ENCODE results near the gene PRPSAP1. TPM values are rescaled to one million over a fixed set of nuclear protein-coding genes. Genes with fewer than 3 reads are reported as not detected.

PRPSAP1 gene
- total RNA-seq, 2 donors from 2014 or later: 19.4 to 22.1 TPM

GRCh38 chr17:76337413-76337777 lies 16.3 kb downstream of the PRPSAP1 start:
- peak overlapping the region; percentile 29 for H3K27ac Mint-ChIP-seq
- no peak overlapping the region for H3K4me3 Mint-ChIP-seq
- H3K36me3 Mint-ChIP-seq (ENCODE audit: low read depth): no peaks in the 10 kb centered on the region
- H3K9me3 ChIP-seq (ENCODE audit: control insufficient read depth, low read length, poor library complexity, severe bottlenecking): no peaks in the 10 kb centered on the region
- DNase-seq (no peak), ATAC-seq (no peak)
- H3K4me1 Mint-ChIP-seq: peaks cover 14% of the 10 kb centered on the region
- H3K27me3 Mint-ChIP-seq: no peaks in the 10 kb centered on the region

GRCh38 chr17:76336756-76337412 lies 16.8 kb downstream of the PRPSAP1 start:
- H3K4me1 Mint-ChIP-seq: peaks cover 11% of the 10 kb centered on the region

GRCh38 chr17:76335716-76336381 lies 17.9 kb downstream of the PRPSAP1 start:
- Mint-ChIP-seq H3K4me3 (no peak overlapping the region), H3K27ac (no peak overlapping the region), H3K36me3 (ENCODE audit: low read depth) (no peaks in the 10 kb centered on the region), H3K4me1 (peaks cover 13% of the 10 kb centered on the region), H3K27me3 (no peaks in the 10 kb centered on the region)
- ATAC-seq (no peak), DNase-seq (no peak)
- no peaks in the 10 kb centered on the region for H3K9me3 ChIP-seq (ENCODE audit: control insufficient read depth, low read length, poor library complexity, severe bottlenecking)

More at GRCh38 chr17:76336756-76337412, 16.8 kb downstream of the PRPSAP1 start:
- Mint-ChIP-seq H3K4me3 (no peak overlapping the region), H3K27me3 (no peaks in the 10 kb centered on the region), H3K27ac (peak overlapping the region; percentile 29), H3K36me3 (ENCODE audit: low read depth) (no peaks in the 10 kb centered on the region)
- DNase-seq: no peak
- no peaks in the 10 kb centered on the region for H3K9me3 ChIP-seq (ENCODE audit: control insufficient read depth, low read length, poor library complexity, severe bottlenecking)
- no peak for ATAC-seq

- no peak for DNase-seq
- no peak for ATAC-seq
- Mint-ChIP-seq H3K4me1 (peaks cover 9% of the 10 kb centered on the region), H3K4me3 (no peak overlapping the region), H3K27ac (no peak overlapping the region), H3K36me3 (ENCODE audit: low read depth) (no peaks in the 10 kb centered on the region), H3K27me3 (no peaks in the 10 kb centered on the region)
- H3K9me3 ChIP-seq (ENCODE audit: control insufficient read depth, low read length, poor library complexity, severe bottlenecking): no peaks in the 10 kb centered on the region
Observed at GRCh38 chr17:76333673-76334505, 19.8 kb downstream of the PRPSAP1 start.

GRCh38 chr17:76331083-76331482 lies 22.6 kb downstream of the PRPSAP1 start:
- Mint-ChIP-seq H3K36me3 (ENCODE audit: low read depth) (peaks cover 1% of the 10 kb centered on the region), H3K27me3 (no peaks in the 10 kb centered on the region), H3K27ac (no peak overlapping the region), H3K4me3 (no peak overlapping the region), H3K4me1 (peaks cover 10% of the 10 kb centered on the region)
- no peak for DNase-seq
- H3K9me3 ChIP-seq (ENCODE audit: control insufficient read depth, low read length, poor library complexity, severe bottlenecking): no peaks in the 10 kb centered on the region
- no peak for ATAC-seq

- H3K36me3 Mint-ChIP-seq (ENCODE audit: low read depth): peaks cover 3% of the 10 kb centered on the region
- H3K27me3 Mint-ChIP-seq: no peaks in the 10 kb centered on the region
- no peak overlapping the region for H3K27ac Mint-ChIP-seq
- H3K4me3 Mint-ChIP-seq: no peak overlapping the region
- ATAC-seq (no peak), DNase-seq (no peak)
- H3K4me1 Mint-ChIP-seq: peaks cover 11% of the 10 kb centered on the region
- H3K9me3 ChIP-seq (ENCODE audit: control insufficient read depth, low read length, poor library complexity, severe bottlenecking): no peaks in the 10 kb centered on the region
Observed at GRCh38 chr17:76329664-76330063, 24.1 kb downstream of the PRPSAP1 start.

- ATAC-seq: no peak
- H3K27ac Mint-ChIP-seq: no peak overlapping the region
- no peak for DNase-seq
- no peak overlapping the region for H3K4me3 Mint-ChIP-seq
- H3K27me3 Mint-ChIP-seq: no peaks in the 10 kb centered on the region
- H3K4me1 Mint-ChIP-seq: peaks cover 11% of the 10 kb centered on the region
- no peaks in the 10 kb centered on the region for H3K9me3 ChIP-seq (ENCODE audit: control insufficient read depth, low read length, poor library complexity, severe bottlenecking)
- H3K36me3 Mint-ChIP-seq (ENCODE audit: low read depth): peaks cover 3% of the 10 kb centered on the region
Observed at GRCh38 chr17:76327696-76328095, 26.0 kb downstream of the PRPSAP1 start.

GRCh38 chr17:76326306-76326705 lies 27.4 kb downstream of the PRPSAP1 start:
- ATAC-seq (no peak), DNase-seq (no peak)
- H3K4me3 Mint-ChIP-seq: no peak overlapping the region
- H3K9me3 ChIP-seq (ENCODE audit: control insufficient read depth, low read length, poor library complexity, severe bottlenecking): no peaks in the 10 kb centered on the region
- peak overlapping the region; percentile 41 for H3K27ac Mint-ChIP-seq
- peaks cover 8% of the 10 kb centered on the region for H3K4me1 Mint-ChIP-seq
- peaks cover 3% of the 10 kb centered on the region for H3K36me3 Mint-ChIP-seq (ENCODE audit: low read depth)
- H3K27me3 Mint-ChIP-seq: no peaks in the 10 kb centered on the region

- Mint-ChIP-seq H3K27ac (no peak overlapping the region), H3K27me3 (no peaks in the 10 kb centered on the region), H3K36me3 (ENCODE audit: low read depth) (no peaks in the 10 kb centered on the region), H3K4me3 (no peak overlapping the region), H3K4me1 (peaks cover 6% of the 10 kb centered on the region)
- no peak for ATAC-seq
- H3K9me3 ChIP-seq (ENCODE audit: control insufficient read depth, low read length, poor library complexity, severe bottlenecking): no peaks in the 10 kb centered on the region
- no peak for DNase-seq
Observed at GRCh38 chr17:76318586-76318985, 35.1 kb downstream of the PRPSAP1 start.

GRCh38 chr17:76317535-76317934 lies 36.2 kb downstream of the PRPSAP1 start:
- no peak overlapping the region for H3K27ac Mint-ChIP-seq

GRCh38 chr17:76314392-76315227 lies 39.1 kb downstream of the PRPSAP1 start:
- Mint-ChIP-seq H3K27ac (peak overlapping the region; percentile 74), H3K36me3 (ENCODE audit: low read depth) (no peaks in the 10 kb centered on the region)
- no peak for ATAC-seq

More at GRCh38 chr17:76317535-76317934, 36.2 kb downstream of the PRPSAP1 start:
- no peaks in the 10 kb centered on the region for H3K9me3 ChIP-seq (ENCODE audit: control insufficient read depth, low read length, poor library complexity, severe bottlenecking)
- no peak for DNase-seq
- no peak for ATAC-seq
- no peaks in the 10 kb centered on the region for H3K36me3 Mint-ChIP-seq (ENCODE audit: low read depth)
- H3K27me3 Mint-ChIP-seq: no peaks in the 10 kb centered on the region
- H3K4me1 Mint-ChIP-seq: peaks cover 4% of the 10 kb centered on the region
- H3K4me3 Mint-ChIP-seq: no peak overlapping the region

GRCh38 chr17:76312735-76313134 lies 41.0 kb downstream of the PRPSAP1 start:
- Mint-ChIP-seq H3K4me3 (no peak overlapping the region), H3K27ac (peak overlapping the region; percentile 8), H3K4me1 (peaks cover 4% of the 10 kb centered on the region), H3K36me3 (ENCODE audit: low read depth) (peaks cover 2% of the 10 kb centered on the region), H3K27me3 (no peaks in the 10 kb centered on the region)
- ATAC-seq (no peak), DNase-seq (no peak)
- H3K9me3 ChIP-seq (ENCODE audit: control insufficient read depth, low read length, poor library complexity, severe bottlenecking): no peaks in the 10 kb centered on the region

More at GRCh38 chr17:76314392-76315227, 39.1 kb downstream of the PRPSAP1 start:
- H3K4me1 Mint-ChIP-seq: peaks cover 4% of the 10 kb centered on the region
- DNase-seq: no peak
- no peaks in the 10 kb centered on the region for H3K27me3 Mint-ChIP-seq
- H3K4me3 Mint-ChIP-seq: peak overlapping the region; percentile 47
- H3K9me3 ChIP-seq (ENCODE audit: control insufficient read depth, low read length, poor library complexity, severe bottlenecking): no peaks in the 10 kb centered on the region

Measured in T-helper 17 cell (primary cell).